ENCODE measurements around the gene EYS.

- no peak for TF ChIP-seq CTCF (conservative IDR thresholded peaks at IDR 0.05; ENCODE audit: low read length)
- no peak for TF ChIP-seq EZH2phosphoT487 (IDR thresholded peaks at IDR 0.05; ENCODE audit: borderline replicate concordance)
Observed at GRCh38 chr6:64334636-64335035, 1372.4 kb downstream of the EYS start.

Data from Loucy (cell line).